HG02970 (cell line): ENCODE results near the gene SCAPER.
A peak's percentile ranks its signal among the peaks of the same experiment; 100 is the strongest.

Experiments
- ATAC-seq: cut with Tn5 transposase; IDR thresholded peaks from one replicate; pipeline ENCODE4 v1.9.1; 2021; ENCODE audit warnings: mild to moderate bottlenecking, moderate library complexity, moderate number of reproducible peaks; ENCODE audit not compliant: unreplicated experiment, low FRiP score

The SCAPER gene

DNA sequence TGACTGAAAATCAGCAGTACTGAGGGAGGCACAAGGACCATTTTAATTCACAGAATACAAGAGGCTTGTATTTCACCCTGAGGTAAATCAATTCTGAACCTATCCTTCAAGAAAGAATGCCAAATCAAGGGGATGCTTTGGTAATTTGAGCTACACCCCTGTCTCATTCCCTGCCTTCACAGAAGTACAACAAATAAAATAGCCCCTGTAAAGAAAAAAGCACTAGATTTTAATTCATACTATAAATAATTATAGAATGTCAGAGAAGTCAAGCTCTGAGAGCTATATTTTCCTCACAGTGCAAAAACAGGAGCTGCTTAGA is 319.6 kb downstream of the SCAPER start:
- ATAC-seq = no peak

DNA sequence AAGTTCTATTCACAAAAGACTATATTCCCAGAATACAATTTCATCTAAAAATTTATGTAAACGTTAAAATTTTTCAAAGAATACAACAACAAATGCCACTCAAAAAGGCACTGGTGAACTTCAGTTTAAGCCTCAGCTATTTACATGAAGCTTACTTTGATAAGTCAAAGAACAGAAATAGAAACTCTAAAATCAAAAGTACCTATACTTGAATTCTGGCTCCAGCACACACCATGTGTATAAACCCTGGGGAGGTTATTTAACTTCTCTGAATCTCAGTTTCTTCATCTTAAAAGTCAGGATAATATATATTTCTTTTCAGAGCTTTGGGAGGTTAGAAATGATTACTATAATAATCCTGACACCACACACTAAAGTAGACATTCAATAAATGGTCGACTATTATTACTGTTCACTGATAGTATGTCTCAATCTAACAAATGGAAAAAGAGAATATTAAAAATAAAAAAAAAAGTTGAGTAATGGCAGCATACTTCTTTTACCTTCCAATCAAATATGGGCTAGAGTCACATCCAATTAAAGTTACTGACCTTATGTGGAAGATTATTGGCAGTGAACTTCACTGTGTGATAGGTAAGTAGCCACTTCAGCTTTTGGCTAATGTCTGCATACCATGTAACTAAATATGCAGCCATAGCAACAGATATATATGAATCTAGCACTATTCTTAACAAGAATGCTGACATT is 320.1 kb downstream of the SCAPER start:
- no peak for ATAC-seq

DNA sequence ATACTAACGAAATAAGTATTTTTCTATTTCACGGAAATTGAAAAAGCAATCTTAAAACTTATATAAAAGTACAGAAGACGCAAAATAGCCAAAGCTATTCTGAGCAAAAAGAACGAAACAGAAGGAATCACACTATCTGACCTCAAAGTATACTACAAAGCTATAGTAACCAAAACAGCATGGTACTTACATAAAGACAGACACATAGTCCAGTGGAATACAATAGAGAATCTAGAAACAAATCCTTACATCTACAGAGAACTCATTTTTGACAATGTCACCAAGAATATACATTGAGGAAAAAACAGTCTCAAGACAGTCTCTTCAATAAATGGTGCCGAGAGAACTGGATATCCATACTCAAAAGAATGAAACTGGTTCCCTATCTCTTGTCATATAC is 322.6 kb downstream of the SCAPER start:
- no peak for ATAC-seq

DNA sequence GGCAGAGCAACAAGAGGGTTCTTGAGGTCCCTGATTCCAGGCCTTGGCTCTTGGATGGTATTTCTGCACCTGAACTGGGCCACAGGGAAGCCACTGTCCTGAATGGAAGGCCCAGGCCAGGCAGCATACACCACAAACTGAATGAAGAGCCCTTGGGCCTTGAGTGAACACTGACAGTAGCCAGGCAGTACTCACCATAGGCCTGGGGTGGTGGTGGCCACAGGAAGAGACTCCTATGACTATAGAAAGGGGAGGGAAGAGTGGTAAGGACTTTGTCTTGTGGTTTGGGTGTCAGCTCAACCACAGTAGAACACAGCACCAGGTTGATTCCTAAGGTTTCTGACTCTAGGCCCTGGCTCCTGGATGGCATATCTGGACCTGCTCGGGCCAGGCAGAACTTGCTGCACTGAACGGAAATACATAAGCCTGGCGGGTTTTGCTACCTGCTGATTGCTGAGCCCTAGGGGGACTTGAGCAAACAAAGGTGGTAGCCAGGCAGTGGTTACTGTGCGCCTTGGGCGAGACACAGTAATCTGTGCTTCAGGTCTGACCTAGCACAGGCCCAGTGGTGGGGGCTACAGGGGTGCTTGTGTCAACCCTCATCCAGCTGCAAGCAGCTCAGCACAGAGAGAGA is 327.1 kb downstream of the SCAPER start:
- ATAC-seq = no peak

DNA sequence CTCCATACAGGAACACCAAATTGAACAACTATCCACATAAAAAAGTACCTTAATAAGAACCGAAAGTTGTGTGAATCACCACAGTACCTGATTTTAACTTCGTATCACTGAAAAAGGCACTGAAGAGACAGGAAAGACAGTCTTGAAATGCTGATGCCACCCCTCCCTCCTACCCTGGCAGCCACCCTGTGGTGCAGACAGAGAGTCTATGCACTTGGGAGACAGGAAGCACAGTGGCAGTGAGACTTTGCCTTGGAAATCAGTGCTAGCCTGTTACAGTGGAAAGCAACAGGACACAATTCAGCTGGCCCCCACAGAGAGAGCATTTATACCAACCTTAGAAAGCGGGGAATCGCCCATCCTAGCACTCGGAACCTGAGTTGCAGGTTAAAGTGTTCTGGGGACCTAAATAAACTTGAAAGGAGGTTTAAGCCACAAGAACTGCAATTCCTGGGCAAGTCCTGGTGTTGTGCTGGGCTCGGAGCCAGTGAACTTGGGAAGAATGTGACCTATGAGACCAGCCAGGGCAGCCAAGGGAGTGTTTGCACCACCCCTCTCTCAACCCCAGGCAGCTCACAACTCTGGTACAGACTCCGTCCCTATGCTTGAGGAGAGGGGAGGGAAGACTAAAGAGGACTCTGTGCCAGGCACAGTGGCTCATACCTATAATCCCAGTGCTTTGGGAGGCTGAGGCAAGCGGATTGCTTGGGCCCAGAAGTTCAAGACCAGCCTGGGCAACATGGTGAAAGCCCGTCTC is 328.4 kb downstream of the SCAPER start:
- ATAC-seq = no peak

DNA sequence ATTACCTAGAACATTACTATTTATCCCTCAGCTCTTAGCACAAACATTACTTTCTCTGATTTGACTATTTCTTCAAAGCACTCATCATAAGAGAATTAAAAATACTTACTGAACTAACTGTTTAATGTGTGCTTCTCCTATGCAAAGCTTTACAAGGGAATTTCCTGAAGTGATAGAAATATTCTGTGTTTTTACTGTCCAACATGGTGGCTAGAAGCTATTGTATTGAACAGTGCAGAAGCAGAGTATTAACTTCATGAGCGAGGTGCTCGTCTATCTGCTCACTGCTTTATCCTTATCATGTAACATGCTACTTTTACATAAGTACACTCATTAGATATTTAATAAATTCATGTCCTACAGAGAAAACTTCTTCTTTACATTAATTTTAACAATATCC is 329.5 kb downstream of the SCAPER start:
- no peak for ATAC-seq

DNA sequence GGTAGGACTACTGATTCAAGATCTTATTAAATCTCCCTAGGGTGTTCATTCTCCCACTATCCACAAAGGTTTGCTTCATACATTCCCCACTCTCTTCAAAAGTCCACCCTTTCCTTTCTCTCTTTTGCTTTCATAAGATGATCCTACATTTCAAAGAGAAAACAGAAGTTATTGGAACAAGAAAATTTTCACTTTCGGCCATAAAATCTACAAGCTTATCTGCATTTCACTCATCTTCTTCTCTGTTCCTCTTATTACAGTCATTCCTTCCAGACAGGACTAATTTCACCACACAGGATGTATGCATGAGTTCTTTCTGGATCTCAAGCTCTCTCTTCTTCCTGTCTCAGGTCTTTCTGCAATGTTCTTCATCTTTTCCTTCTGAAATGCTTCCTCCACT is 329.9 kb downstream of the SCAPER start:
- ATAC-seq = peak; percentile 72

DNA sequence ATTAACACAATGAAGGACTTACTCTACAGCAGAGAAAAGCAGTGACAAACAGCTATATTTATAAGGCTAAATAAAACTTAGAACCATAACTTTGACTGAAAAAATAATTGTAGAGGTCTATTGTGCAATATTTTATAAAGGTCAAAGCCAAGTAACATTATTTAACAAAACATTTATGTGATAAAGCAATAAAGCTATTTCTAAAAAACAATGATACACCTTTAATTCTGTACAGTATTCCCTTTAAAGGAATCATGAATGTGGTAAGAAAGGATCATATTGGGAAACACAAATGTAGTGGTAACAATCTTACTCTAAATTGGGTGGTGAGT is 332.2 kb downstream of the SCAPER start:
- no peak for ATAC-seq

DNA sequence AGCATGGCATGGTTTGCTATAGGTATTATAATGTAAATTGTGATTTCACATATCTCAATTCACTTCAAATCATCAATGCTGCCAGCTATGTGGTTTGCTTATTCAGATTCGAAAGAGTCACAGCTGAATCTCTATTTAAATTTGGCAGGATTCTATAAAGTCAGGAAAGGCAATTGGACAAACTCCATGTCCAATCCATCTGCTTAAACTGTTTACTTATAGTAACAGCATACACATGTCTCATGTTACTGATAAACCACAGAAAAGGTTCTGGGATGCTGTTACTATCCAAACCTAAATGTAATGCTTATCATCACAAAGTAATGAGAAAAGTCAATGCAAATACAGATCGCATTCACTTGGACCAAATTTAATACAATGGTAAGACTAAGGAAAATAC is 338.9 kb downstream of the SCAPER start:
- ATAC-seq = no peak

DNA sequence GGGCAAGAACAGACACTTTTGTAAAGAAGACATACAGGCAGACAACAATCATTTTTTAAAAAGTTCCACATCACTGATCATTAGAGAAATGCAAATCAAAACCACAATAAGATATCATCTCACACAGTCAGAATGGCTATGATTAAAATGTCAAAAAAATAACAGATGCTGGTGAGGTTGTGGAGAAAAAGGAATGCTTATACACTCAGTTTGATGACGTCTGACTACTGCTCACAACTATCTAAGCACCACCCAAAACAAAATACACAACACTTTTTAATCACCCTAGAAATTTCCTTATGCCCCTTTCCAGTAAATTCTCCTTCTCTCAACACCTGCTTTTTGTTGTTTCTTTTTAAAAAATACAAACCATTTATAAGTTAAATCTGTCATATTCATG is 339.8 kb downstream of the SCAPER start:
- ATAC-seq = no peak

DNA sequence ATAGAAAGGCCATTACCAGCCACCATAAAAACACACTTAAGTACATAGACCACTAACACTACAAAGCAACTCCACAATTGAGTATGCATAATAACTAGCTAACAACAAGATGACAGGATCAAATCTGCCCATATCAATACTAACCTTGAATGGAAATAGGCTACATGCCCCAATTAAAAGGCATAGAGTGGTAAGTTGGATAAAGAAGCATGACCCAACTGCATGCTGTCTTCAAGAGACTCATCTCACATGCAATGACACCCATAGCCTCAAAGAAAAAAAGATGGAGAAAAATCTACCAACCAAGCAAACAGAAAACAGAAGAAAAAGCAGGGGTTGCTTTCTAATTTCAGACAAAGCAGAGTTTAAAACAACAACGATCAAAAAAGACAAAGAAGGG is 349.9 kb downstream of the SCAPER start:
- no peak for ATAC-seq

DNA sequence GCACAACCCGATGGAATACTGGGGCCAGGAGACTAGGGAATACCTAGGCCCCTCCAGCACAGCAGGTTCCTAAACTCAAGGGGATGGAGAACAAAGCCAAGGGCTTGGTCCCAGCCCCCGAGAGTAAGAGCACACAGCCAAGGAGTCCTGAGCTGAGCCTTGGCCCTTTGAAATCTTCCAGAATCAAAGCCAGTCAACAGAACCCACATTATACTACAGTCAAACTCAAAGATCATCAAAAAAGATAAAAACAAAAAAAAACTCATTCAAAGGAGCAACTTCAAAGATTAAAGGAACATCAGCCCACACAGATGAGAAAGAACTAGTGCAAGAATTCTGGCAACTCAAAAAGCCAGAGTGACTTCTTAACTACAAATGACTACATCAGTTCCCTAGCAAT is 351.6 kb downstream of the SCAPER start:
- no peak for ATAC-seq

DNA sequence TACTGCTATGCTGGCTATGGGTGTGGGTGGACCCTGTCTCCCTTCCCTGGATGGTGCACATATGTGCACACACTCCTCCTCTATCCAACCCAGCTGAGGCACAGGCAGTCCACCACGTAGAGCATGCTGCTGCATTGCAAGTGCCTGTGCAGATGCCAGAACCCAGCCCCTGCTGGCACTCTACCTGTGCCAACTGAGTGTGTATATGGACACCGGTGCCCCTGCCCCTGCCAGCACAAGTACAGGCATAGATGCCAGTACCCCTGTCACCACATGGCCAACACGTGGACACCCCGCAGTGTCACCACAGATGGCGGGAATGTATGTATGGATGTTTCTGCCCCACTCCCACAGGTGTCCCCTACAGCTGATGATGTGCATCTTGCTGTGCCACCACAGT is 352.0 kb downstream of the SCAPER start:
- ATAC-seq = no peak

DNA sequence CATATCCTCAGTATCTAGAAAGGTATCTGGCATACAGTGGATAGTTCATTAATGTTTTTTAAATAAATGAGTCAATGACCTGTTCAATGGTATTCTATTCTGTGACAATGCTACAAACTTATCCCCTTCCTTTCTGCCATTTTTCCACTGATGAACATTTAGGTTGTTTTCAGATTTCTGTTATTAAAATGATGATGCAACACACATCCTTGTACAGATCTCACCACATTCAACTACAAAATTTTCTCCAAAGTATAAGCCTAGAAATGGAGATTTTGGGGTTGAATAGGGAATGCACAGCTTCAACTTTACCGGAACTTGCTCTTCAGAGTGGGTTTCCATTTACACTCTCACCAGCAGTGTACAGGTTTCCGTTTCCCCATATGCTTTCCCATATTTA is 358.3 kb downstream of the SCAPER start:
- ATAC-seq = no peak

DNA sequence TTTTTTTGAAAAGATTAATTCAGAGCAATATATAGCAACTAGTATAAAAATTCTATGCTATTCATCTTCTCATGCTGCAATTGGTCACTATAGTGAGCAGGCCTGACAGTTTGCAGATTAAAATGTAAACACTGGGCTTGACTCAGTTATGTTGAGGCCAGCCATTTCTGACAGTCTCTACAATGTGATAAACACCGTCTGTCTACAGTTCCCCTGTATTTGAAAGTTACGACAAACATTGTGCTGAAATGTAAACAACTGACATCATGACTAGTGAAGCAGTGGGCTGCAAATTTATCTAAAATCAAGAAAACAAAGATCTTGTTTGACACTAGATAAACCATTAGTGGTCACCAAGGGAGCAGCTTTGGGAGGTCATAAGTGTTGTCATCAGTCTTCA is 371.1 kb downstream of the SCAPER start:
- ATAC-seq = no peak

DNA sequence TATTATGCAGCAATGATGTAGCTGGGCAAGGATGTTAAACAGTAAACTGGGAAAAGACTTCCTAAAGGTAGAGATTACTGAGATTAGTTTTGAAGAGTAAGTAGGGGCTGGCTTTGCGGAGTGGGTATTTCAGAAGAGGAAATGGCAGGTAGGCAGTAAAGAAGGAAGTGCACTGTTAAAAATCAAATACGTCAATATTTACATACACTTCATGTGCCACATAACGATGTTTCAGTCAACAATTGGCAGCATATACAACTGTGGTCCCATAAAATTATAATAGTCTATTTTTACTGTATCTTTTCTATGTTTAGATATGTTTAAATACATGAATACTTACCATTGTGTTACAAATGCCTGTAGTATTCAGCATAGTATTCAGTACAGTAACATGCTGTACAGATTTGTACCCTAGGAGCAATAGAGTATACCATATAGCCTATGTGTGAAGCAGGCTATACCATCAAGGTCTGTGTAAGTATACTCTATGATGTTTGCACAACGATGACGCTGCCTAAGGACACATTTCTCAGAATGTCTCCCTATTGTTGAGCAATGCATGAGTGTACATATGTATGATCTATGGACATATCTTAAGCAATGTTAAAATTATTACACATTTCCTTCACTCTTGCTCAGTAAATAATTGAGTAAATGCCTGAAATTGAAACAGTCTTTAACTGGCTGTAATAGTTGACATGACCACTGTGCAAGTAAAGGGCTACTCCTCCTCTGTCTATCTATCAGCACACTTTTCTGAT is 371.9 kb downstream of the SCAPER start:
- ATAC-seq = no peak

DNA sequence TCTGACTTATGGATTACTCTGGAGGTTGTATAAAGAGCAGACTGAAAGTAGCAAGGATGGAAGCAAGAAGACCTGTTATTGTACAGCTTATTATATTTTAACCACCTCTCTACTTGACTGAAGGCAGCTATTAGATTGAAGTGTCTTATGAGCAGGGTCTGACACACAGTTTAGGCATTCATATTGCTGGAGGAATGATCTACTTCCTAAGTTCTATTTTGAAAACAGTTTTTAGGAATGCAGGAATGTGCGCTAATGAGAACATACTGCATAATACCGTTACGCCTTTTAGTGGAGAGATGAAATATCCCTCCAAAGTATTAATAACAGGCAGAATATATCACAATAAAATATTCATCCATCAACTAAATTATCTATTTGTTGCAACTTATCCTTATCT is 375.2 kb downstream of the SCAPER start:
- no peak for ATAC-seq

DNA sequence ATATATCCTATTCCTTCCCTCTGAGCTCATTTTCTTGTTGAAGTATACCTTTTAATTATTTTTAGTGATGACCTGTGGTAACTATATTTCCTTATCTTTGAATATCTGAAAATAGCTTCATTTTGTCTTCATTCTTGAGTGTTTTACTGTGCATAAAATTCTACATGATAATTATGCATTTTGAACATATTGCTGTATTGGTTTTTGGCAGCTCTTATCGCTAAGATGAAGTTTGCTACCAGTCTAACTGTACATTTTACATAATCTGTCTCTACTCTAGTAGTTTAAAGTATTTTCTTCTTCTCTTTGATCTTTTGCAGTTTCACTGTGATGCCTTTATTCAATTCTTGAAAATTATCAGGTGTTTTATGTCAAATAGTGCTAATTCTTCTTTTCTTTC is 379.0 kb downstream of the SCAPER start:
- ATAC-seq = no peak

DNA sequence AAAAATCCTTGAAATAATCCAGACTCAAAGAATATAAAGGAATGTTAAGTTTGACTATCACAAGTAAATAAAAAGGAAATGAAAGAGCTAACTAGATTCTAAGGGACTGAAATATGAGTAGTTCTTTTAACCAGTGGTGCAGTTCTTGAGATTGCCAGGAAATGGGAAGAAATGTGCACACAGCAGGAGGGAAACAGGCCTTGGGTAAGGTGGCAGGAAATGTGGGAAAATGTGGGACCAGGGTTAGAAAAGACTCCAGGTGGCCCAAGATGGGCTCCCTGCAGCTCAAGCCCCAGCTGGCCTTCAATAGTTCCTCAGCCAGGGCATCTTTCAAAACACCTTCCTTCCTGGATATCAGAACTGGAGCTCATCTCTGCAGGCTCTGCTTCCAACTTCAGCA is 387.2 kb downstream of the SCAPER start:
- no peak for ATAC-seq

DNA sequence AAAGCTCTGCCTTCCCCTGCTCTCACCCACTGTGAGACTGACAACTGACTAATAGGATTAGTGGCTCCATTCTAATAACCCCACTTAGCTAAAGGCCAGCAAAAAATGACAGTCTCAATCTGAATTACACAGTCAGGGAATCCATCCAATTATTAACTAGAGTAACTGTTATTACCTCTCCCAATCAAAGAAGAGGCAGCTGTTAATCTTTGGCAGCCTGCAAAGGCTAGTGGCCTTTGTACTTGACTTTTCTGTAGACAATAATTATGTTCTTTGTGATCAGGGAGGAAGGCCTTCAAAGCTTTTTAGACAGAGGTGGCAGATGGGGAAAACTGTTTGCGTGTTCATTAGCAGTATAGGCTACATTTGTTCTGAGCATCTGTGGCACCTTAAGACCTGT is 390.9 kb downstream of the SCAPER start:
- no peak for ATAC-seq

DNA sequence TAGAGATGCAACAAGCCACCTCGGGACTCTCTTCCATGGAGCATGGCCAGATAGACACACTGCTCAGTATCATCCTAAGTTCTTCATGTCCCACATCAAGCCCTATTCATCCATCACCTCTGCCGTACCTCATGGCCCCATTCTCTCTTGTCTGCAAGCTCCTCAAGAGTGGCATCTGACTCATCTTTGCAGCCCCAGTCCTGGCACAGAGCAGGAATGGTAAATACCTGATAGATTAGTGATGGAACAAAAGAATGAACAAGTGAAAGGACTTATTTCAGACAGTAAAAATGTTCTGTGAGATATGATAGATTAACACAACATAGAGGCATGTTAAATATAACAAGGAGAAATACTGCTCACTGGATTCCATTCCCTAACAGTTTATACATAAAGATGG is 392.2 kb downstream of the SCAPER start:
- ATAC-seq = no peak
